WTC11 (cell line): ENCODE measurements around the gene OGFOD3. TPM values are rescaled to one million over a fixed set of nuclear protein-coding genes. Genes with fewer than 3 reads are reported as not detected.

ENCODE experiments used
- ATAC-seq: fragments of 200-7000 bp; cut with Tn5 transposase; 2 replicates; pipeline ENCODE4 v1.10.0; 2021; ENCODE audit warnings: mild to moderate bottlenecking, moderate library complexity
- CTCF ChIA-PET: fragments of 300-600 bp; sonication (Branson Sonifier 250); formaldehyde crosslinking; loops from one replicate; lab custom pipeline; 2021; ENCODE audit warnings: antibody characterized with exemption; lab: Charles Lee
- POLR2A ChIA-PET: fragments of 350-600 bp; sonication (Branson Sonifier 250); formaldehyde crosslinking; loops from one replicate; lab custom pipeline; 2021; ENCODE audit warnings: antibody characterized with exemption; lab: Charles Lee
- DNase-seq: peaks from one replicate; pipeline ENCODE4 v3.0.0; 2021; ENCODE audit warnings: low spot score
- H3K27ac Mint-ChIP-seq: 2 replicates; pipeline ENCODE4 v1.8.0; 2021; ENCODE audit warnings: mixed read lengths
- H3K27me3 Mint-ChIP-seq: 2 replicates; pipeline ENCODE4 v1.8.0; 2021; ENCODE audit warnings: low read depth, mild to moderate bottlenecking, moderate library complexity, mixed read lengths
- H3K36me3 Mint-ChIP-seq: 2 replicates; pipeline ENCODE4 v1.8.0; 2021; ENCODE audit warnings: mixed read lengths
- H3K4me1 Mint-ChIP-seq: 2 replicates; pipeline ENCODE4 v1.8.0; 2022; ENCODE audit warnings: mixed read lengths
- H3K4me3 Mint-ChIP-seq: 2 replicates; pipeline ENCODE4 v1.8.0; 2021; ENCODE audit warnings: mild to moderate bottlenecking, moderate library complexity, mixed read lengths
- H3K9me3 Mint-ChIP-seq: 2 replicates; pipeline ENCODE4 v1.8.0; 2021; ENCODE audit warnings: mixed read lengths
- ARID4B ChIP-seq: sonication (generic); formaldehyde crosslinking; IDR thresholded peaks from 2 replicates; pipeline ENCODE4 v1.8.0; 2023; ENCODE audit warnings: missing genetic modification reagents, mild to moderate bottlenecking, borderline replicate concordance
- ATF2 ChIP-seq: sonication (generic); formaldehyde crosslinking; IDR thresholded peaks from 2 replicates; pipeline ENCODE4 v1.8.1; 2022; ENCODE audit warnings: low read depth, missing genetic modification reagents, borderline replicate concordance
- CREB1 ChIP-seq: sonication (generic); formaldehyde crosslinking; IDR thresholded peaks from 2 replicates; pipeline ENCODE4 v1.8.0; 2023; ENCODE audit warnings: mild to moderate bottlenecking, missing genetic modification reagents
- ESRRA ChIP-seq: sonication (generic); formaldehyde crosslinking; IDR thresholded peaks from 2 replicates; pipeline ENCODE4 v1.8.1; 2022; ENCODE audit warnings: mild to moderate bottlenecking, missing genetic modification reagents, borderline replicate concordance
- GABPB1 ChIP-seq: sonication (generic); formaldehyde crosslinking; IDR thresholded peaks from 2 replicates; pipeline ENCODE4 v1.8.1; 2023; ENCODE audit warnings: mild to moderate bottlenecking, missing genetic modification reagents
- HMGA2 ChIP-seq: fragments of 250-450 bp; sonication (Bioruptor Pico); IDR thresholded peaks from 2 replicates; pipeline ENCODE4 v1.4.0; 2021; ENCODE audit warnings: mild to moderate bottlenecking, moderate library complexity
- IRF1 ChIP-seq: sonication (generic); formaldehyde crosslinking; IDR thresholded peaks from 2 replicates; pipeline ENCODE4 v1.8.0; 2023; ENCODE audit warnings: missing genetic modification reagents
- MXD4 ChIP-seq: fragments of 250-450 bp; sonication (Bioruptor Pico); IDR thresholded peaks from 2 replicates; pipeline ENCODE4 v1.8.0; 2021; ENCODE audit warnings: mild to moderate bottlenecking, moderate library complexity, borderline replicate concordance
- NR2C2 ChIP-seq: sonication (generic); formaldehyde crosslinking; IDR thresholded peaks from 2 replicates; pipeline ENCODE4 v1.8.0; 2022; ENCODE audit warnings: mild to moderate bottlenecking, missing genetic modification reagents
- NR3C1 ChIP-seq: sonication (generic); formaldehyde crosslinking; conservative IDR thresholded peaks from 2 replicates; pipeline ENCODE4 v1.8.1; 2023; ENCODE audit warnings: low read depth, mild to moderate bottlenecking, missing genetic modification reagents
- SP1 ChIP-seq: sonication (generic); formaldehyde crosslinking; conservative IDR thresholded peaks from 2 replicates; pipeline ENCODE4 v1.8.1; 2022; ENCODE audit warnings: missing genetic modification reagents
- TEAD4 ChIP-seq: sonication (generic); formaldehyde crosslinking; IDR thresholded peaks from 2 replicates; pipeline ENCODE4 v1.8.0; 2022; ENCODE audit warnings: mild to moderate bottlenecking, missing genetic modification reagents
- ZNF121 ChIP-seq: sonication (generic); formaldehyde crosslinking; IDR thresholded peaks from 2 replicates; pipeline ENCODE4 v1.8.0; 2023; ENCODE audit warnings: missing genetic modification reagents
- ZNF219 ChIP-seq: sonication (generic); formaldehyde crosslinking; IDR thresholded peaks from 2 replicates; pipeline ENCODE4 v1.8.0; 2023; ENCODE audit warnings: missing genetic modification reagents, mild to moderate bottlenecking, borderline replicate concordance
- ZNF232 ChIP-seq: sonication (generic); formaldehyde crosslinking; IDR thresholded peaks from 2 replicates; pipeline ENCODE4 v1.8.0; 2022; ENCODE audit warnings: mild to moderate bottlenecking, missing genetic modification reagents
- ZNF317 ChIP-seq: sonication (generic); formaldehyde crosslinking; IDR thresholded peaks from 2 replicates; pipeline ENCODE4 v1.8.1; 2023; ENCODE audit warnings: low read depth, mild to moderate bottlenecking, moderate library complexity, missing genetic modification reagents, borderline replicate concordance
- ZNF396 ChIP-seq: fragments of 250-450 bp; sonication (Bioruptor Pico); IDR thresholded peaks from 2 replicates; pipeline ENCODE4 v1.8.0; 2021; ENCODE audit warnings: mild to moderate bottlenecking, moderate library complexity, borderline replicate concordance
- total RNA-seq: library from RNA; stranded (reverse); gene quantifications from 3 replicates; pipeline ENCODE4 v1.2.3, GENCODE V29; 2021
- TF ChIP-seq, protein P1 (sequence below): sonication (generic); formaldehyde crosslinking; conservative IDR thresholded peaks from 2 replicates; pipeline ENCODE4 v1.8.1; 2023; ENCODE audit warnings: mild to moderate bottlenecking, low read depth, missing genetic modification reagents, moderate library complexity
- TF ChIP-seq, protein P2 (sequence below): sonication (generic); formaldehyde crosslinking; IDR thresholded peaks from 2 replicates; pipeline ENCODE4 v1.8.1; 2022; ENCODE audit warnings: missing genetic modification reagents, borderline replicate concordance
- TF ChIP-seq, protein P3 (sequence below): fragments of 250-450 bp; sonication (Bioruptor Pico); conservative IDR thresholded peaks from 2 replicates; pipeline ENCODE4 v1.9.0; 2021; ENCODE audit warnings: mild to moderate bottlenecking
- TF ChIP-seq, protein P4 (sequence below): sonication (generic); formaldehyde crosslinking; IDR thresholded peaks from 2 replicates; pipeline ENCODE4 v1.8.1; 2022; ENCODE audit warnings: mild to moderate bottlenecking, moderate library complexity, missing genetic modification reagents

Gene OGFOD3
- total RNA-seq, 1 experiment from 2014 or later = 20.4 TPM

DNA sequence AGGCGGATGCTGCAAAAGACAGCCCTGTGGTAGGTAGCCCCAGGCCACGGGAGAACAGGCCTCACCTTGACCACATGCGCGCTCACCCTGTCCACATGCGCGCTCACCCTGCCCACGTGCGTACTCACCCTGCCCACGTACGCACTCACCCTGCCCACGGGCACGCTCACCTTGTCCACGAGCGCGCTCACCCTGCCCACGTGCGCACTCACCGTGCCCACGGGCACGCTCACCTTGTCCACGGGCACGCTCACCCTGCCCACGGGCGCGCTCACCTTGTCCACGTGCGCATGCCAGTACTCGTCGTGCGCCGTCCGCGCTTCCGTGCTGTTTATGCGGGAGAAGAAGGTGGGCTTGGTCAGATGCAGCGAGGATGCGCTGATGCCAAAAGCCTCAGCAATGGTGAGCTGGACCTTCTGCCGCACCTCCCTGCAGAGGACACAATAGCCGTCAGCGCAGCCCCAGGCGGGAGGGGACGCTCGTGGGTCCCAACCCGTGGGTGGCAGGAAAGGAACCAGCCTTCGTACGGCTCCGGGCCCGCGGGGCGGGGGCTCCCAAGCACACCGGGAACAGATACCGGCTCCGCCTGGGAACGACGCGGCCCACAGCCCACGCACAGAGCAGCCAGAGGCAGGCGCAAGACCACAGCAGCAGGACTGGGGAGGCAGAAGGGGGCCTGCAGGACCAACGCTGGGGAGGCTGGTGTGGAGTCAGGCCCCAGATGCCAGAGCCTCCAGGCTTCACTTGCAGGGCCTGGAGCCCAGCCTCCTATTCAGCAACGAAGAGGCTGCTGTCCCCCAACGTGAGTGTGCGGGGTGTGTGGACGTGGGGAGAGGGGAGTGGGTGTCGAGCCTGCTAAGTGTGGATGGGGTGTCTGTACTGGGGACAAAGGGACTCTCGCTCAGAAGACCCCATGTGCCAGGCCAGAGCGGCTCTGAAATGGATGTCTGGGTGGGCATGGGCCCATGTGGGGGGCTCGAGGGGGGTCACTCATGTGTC, 14.4 kb downstream of the OGFOD3 start (continued):
- TF ChIP-seq ARID4B (CRISPR knock-in tag) = no peak
- TF ChIP-seq, protein P1, sequence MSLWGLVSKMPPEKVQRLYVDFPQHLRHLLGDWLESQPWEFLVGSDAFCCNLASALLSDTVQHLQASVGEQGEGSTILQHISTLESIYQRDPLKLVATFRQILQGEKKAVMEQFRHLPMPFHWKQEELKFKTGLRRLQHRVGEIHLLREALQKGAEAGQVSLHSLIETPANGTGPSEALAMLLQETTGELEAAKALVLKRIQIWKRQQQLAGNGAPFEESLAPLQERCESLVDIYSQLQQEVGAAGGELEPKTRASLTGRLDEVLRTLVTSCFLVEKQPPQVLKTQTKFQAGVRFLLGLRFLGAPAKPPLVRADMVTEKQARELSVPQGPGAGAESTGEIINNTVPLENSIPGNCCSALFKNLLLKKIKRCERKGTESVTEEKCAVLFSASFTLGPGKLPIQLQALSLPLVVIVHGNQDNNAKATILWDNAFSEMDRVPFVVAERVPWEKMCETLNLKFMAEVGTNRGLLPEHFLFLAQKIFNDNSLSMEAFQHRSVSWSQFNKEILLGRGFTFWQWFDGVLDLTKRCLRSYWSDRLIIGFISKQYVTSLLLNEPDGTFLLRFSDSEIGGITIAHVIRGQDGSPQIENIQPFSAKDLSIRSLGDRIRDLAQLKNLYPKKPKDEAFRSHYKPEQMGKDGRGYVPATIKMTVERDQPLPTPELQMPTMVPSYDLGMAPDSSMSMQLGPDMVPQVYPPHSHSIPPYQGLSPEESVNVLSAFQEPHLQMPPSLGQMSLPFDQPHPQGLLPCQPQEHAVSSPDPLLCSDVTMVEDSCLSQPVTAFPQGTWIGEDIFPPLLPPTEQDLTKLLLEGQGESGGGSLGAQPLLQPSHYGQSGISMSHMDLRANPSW (CRISPR knock-in tag) = no peak
- no peak for TF ChIP-seq ZNF396 (CRISPR knock-in tag)
- TF ChIP-seq NR3C1 = no peak
- no peak for TF ChIP-seq ZNF219 (CRISPR knock-in tag)
- TF ChIP-seq SP1 (CRISPR knock-in tag) = no peak
- no peak for TF ChIP-seq ZNF232 (CRISPR knock-in tag)
- TF ChIP-seq, protein P2, sequence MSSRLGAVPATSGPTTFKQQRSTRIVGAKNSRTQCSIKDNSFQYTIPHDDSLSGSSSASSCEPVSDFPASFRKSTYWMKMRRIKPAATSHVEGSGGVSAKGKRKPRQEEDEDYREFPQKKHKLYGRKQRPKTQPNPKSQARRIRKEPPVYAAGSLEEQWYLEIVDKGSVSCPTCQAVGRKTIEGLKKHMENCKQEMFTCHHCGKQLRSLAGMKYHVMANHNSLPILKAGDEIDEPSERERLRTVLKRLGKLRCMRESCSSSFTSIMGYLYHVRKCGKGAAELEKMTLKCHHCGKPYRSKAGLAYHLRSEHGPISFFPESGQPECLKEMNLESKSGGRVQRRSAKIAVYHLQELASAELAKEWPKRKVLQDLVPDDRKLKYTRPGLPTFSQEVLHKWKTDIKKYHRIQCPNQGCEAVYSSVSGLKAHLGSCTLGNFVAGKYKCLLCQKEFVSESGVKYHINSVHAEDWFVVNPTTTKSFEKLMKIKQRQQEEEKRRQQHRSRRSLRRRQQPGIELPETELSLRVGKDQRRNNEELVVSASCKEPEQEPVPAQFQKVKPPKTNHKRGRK (CRISPR knock-in tag) = no peak
- no peak for TF ChIP-seq ZNF317 (CRISPR knock-in tag)
- TF ChIP-seq ESRRA (CRISPR knock-in tag) = no peak

GRCh38 chr17:82402865-82403264, 15.5 kb downstream of the OGFOD3 start:
- ChIA-PET POLR2A (no interaction called here), CTCF (no interaction called here)
- Mint-ChIP-seq H3K4me3 (no peak overlapping the region), H3K27ac (no peak overlapping the region), H3K36me3 (peaks cover 11% of the 10 kb centered on the region), H3K9me3 (no peaks in the 10 kb centered on the region), H3K27me3 (no peaks in the 10 kb centered on the region), H3K4me1 (no peaks in the 10 kb centered on the region)
- ATAC-seq (no peak), DNase-seq (no peak)
- TF ChIP-seq IRF1 (CRISPR knock-in tag) = no peak
- TF ChIP-seq CREB1 (CRISPR knock-in tag) = no peak
- TF ChIP-seq GABPB1 (CRISPR knock-in tag) = no peak
- TF ChIP-seq ZNF121 = no peak
- TF ChIP-seq HMGA2 (CRISPR knock-in tag) = no peak
- TF ChIP-seq, protein P3, sequence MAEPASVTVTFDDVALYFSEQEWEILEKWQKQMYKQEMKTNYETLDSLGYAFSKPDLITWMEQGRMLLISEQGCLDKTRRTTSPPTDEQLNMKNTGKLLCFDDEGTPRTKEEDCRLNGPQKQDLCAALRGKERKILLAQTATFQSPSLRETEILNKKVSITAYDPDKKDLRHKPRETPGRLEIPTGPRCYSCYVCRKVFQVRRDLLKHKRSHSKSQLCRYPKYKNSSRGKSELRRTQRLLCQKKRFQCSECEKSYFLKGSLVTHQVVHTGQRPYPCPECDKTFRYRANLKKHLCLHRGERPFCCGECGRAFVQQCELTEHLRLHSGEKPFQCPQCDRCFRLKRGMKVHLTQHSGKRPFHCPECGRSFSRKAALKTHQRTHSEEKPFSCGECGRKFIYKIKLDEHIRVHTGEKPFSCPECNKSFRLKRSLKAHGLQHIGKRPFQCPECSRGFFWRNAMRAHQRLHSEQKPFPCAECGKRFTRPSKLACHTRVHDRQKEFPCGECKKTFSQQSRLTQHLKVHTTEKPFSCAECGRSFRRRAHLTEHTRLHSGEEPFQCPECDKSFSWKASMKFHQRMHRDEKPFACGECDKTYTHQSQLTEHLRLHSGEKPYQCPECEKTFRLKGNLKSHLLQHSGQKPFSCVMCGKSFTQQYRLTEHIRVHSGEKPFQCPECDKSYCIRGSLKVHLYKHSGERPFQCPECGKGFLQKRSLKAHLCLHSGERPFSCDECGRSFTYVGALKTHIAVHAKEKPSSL = no peak
- TF ChIP-seq ATF2 = no peak
- no peak for TF ChIP-seq TEAD4 (CRISPR knock-in tag)
- no peak for TF ChIP-seq MXD4 (CRISPR knock-in tag)
- TF ChIP-seq, protein P4, sequence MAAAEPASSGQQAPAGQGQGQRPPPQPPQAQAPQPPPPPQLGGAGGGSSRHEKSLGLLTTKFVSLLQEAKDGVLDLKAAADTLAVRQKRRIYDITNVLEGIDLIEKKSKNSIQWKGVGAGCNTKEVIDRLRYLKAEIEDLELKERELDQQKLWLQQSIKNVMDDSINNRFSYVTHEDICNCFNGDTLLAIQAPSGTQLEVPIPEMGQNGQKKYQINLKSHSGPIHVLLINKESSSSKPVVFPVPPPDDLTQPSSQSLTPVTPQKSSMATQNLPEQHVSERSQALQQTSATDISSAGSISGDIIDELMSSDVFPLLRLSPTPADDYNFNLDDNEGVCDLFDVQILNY = no peak
- no peak for TF ChIP-seq NR2C2 (CRISPR knock-in tag)
